ENCODE measurements around the gene AQP2.

DNA sequence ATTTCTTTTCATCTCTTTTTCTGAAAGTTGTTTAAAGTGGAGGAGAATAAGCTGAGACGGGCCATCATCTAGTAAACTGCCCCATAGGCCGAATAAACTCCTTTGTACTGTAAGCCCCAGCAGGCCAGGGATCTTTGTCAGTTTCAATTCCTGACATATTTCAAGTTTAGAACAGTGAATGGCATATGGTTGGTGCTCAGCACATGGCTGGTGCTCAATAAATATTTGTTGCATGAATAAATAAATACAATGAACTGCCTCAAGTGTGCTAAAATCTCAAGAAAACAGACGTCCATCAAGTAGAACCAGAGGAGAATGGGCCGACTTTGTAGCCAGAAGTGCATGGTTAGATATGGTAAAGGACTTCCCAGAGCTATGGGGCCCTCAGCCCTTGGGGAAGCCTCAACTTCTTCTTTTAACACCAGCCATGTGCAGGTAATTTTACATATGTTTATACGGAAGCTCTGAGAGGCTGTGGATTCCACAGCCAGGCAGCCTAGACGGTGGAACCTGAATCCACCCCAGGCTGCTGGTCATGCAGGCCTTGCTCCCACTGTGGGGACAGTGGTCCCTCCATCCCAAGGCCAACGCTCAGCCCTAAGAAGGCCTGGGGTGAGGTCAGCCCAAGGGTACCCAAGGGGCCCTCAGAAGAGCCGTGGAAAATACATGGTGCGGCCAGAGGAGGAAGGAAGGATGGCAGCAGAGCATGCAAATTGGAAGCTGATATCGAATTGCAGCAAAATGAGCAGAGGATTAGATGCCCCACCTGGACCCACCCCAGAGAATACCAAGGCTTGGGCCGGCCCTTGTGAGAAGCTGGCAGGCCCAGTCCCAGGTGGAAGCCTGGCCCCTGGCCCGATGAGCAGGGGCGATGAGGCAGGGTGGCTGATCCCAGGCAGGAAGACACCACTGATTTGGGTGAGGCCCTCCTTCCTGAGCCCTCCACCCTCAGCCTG, 8.7 kb upstream of the AQP2 start:
- TF ChIP-seq, protein P1, sequence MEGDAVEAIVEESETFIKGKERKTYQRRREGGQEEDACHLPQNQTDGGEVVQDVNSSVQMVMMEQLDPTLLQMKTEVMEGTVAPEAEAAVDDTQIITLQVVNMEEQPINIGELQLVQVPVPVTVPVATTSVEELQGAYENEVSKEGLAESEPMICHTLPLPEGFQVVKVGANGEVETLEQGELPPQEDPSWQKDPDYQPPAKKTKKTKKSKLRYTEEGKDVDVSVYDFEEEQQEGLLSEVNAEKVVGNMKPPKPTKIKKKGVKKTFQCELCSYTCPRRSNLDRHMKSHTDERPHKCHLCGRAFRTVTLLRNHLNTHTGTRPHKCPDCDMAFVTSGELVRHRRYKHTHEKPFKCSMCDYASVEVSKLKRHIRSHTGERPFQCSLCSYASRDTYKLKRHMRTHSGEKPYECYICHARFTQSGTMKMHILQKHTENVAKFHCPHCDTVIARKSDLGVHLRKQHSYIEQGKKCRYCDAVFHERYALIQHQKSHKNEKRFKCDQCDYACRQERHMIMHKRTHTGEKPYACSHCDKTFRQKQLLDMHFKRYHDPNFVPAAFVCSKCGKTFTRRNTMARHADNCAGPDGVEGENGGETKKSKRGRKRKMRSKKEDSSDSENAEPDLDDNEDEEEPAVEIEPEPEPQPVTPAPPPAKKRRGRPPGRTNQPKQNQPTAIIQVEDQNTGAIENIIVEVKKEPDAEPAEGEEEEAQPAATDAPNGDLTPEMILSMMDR (IDR thresholded peaks at IDR 0.05), result no peak
- TF ChIP-seq POLR2A (IDR thresholded peaks at IDR 0.05), result no peak
